ENCODE results near the gene ZNF618. TPM values are rescaled to one million over a fixed set of nuclear protein-coding genes. Genes with fewer than 3 reads are reported as not detected.
"Not testable (repeated sequence)": the region's sequence is repeated elsewhere in the genome, so short reads cannot be mapped to it uniquely, and the experiment has no call there.

The ZNF618 gene
- total RNA-seq, 4 donors from 2014 or later = 2.1 to 6.2 (median 4.1) TPM

DNA sequence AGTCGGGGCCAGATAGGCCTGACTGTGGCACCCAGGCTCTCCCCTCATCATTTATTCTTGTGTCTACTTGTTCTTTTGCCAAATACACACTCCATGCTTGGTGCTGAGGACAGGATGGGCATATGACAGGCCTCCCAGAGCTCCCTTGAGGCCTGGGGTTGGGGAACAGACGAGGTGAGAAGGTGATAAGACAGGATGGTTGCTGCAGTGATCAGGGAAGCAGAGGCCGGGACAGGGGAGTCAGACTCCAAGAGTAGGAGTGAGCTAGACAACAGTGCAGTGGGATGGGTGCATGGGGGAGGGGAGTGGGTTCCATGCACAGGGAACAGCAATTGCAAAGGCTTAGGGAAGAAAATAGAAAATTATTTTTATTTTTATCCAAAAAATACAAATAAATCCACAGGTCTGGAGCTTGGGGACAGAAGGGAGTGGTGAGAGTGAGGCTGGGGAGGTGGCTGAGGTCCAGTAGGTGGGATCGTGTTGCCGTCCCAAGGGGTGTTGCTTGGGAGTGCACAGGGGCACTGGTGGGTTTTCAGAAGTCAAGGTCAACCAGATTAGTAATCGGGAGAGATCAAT lies 205.4 kb downstream of the ZNF618 start:
- H3K27ac ChIP-seq = no peak overlapping the region
- H3K9me3 ChIP-seq = no peaks in the 10 kb centered on the region
- no peak for TF ChIP-seq POLR2A (IDR thresholded peaks at IDR 0.05)
- TF ChIP-seq, protein P1, sequence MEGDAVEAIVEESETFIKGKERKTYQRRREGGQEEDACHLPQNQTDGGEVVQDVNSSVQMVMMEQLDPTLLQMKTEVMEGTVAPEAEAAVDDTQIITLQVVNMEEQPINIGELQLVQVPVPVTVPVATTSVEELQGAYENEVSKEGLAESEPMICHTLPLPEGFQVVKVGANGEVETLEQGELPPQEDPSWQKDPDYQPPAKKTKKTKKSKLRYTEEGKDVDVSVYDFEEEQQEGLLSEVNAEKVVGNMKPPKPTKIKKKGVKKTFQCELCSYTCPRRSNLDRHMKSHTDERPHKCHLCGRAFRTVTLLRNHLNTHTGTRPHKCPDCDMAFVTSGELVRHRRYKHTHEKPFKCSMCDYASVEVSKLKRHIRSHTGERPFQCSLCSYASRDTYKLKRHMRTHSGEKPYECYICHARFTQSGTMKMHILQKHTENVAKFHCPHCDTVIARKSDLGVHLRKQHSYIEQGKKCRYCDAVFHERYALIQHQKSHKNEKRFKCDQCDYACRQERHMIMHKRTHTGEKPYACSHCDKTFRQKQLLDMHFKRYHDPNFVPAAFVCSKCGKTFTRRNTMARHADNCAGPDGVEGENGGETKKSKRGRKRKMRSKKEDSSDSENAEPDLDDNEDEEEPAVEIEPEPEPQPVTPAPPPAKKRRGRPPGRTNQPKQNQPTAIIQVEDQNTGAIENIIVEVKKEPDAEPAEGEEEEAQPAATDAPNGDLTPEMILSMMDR (IDR thresholded peaks at IDR 0.05) = no peak
- TF ChIP-seq EP300 (IDR thresholded peaks at IDR 0.05) = no peak
- no peak for TF ChIP-seq POLR2AphosphoS5 (IDR thresholded peaks at IDR 0.05)
- H3K4me1 ChIP-seq = peaks cover 0 to 24% (median 0%) of the 10 kb centered on the region in 3 donors
- H3K27me3 ChIP-seq = peaks cover 26% of the 10 kb centered on the region
- no peak overlapping the region for H3K4me3 ChIP-seq
- no peaks in the 10 kb centered on the region for H3K36me3 ChIP-seq
- WGBS, 2 donors (ENCODE audit: low coverage in 1 of 2) = 58 to 75% methylated on average over 4 to 5 of the region's 6 CpGs
- no peak for ATAC-seq

DNA sequence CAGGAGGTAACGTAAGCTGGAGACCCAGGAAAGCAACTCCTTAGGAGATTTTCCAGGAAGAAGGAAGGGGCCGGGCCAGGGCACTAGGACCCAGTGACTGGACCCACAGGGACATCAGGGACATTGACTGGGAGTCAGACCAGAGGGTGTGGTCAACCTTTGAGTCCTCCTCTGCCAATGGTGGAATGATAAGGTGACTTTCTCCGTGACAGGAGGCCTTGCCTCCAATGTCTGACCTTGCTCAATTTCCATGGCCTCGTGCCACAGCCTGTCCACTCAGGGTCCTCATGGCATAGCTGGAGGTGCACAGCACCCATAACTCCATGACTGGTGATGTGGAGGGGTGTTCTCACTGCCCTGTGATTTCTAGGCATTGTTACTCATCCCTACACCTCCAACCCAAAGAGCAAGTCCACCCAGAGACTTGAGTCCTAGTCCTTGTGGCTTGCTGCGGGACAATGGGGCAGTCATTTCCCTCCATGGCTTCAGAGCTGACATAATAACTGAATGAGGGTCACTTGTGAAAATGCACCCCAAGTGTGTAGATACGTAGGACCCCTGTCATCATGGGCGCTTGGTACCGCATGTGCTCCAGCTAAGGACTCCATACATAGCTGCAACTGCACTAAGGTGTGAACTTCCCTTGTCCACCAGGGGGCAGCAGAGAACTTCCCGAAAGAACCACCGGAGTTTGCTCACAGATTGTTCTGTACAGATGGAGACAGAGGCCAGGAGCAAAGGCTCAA lies 206.1 kb downstream of the ZNF618 start:
- Histone ChIP-seq H3K4me1 (peaks cover 0 to 24% (median 0%) of the 10 kb centered on the region in 3 donors), H3K4me3 (no peak overlapping the region), H3K9me3 (no peaks in the 10 kb centered on the region), H3K27me3 (peaks cover 19% of the 10 kb centered on the region), H3K36me3 (no peaks in the 10 kb centered on the region), H3K27ac (no peak overlapping the region)
- TF ChIP-seq, protein P1 (IDR thresholded peaks at IDR 0.05) = peak in 3 of 4 experiments; percentile 89 to 91 (median 90)
- TF ChIP-seq POLR2AphosphoS5 (IDR thresholded peaks at IDR 0.05) (no peak), POLR2A (IDR thresholded peaks at IDR 0.05) (no peak), EP300 (IDR thresholded peaks at IDR 0.05) (no peak)
- peak; percentile 84 for ATAC-seq
- 59 to 90% methylated on average over 2 to 6 of the region's 10 CpGs for WGBS, 2 donors (ENCODE audit: low coverage in 1 of 2)

DNA sequence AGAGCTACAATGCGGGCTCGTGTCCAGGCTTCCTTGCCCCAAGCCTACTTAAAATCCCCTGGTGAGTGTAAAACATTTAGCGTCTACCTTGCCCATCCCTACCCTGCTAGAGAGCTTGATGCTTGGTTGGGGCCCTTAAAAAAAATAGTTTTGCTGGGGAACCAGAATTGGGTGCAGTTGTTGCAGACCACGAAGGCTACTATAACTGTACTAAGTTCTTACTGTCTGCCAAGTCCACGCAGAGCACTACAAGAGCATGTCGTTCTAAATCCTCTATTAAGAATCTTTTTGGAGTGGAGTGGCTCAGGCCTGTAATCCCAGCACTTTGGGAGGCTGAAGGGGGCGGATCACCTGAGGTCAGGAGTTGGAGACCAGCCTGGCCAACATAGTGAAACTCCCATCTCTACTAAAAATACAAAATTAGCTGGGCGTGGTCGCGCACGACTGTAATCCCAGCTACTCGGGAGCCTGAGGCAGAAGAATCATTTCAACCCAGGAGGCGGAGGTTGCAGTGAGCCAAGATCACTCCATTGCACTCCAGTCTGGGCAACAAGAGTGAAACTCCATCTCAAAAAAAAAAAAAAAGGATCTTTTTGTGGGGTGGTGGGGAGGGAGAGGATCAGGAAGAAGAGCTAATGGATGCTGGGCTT lies 206.8 kb downstream of the ZNF618 start:
- TF ChIP-seq, protein P1 (IDR thresholded peaks at IDR 0.05) = peak in 1 of 4 experiments; percentile 13
- H3K27ac ChIP-seq, H3K36me3 ChIP-seq, H3K4me3 ChIP-seq, H3K9me3 ChIP-seq: not testable (repeated sequence)
- WGBS, 2 donors (ENCODE audit: low coverage in 1 of 2) = 21 to 53% methylated on average over 7 to 10 of the region's 13 CpGs
- Histone ChIP-seq H3K27me3 (peaks cover 12% of the 10 kb centered on the region), H3K4me1 (peaks cover 0 to 24% (median 0%) of the 10 kb centered on the region in 3 donors)
- ATAC-seq = peak; percentile 2

DNA sequence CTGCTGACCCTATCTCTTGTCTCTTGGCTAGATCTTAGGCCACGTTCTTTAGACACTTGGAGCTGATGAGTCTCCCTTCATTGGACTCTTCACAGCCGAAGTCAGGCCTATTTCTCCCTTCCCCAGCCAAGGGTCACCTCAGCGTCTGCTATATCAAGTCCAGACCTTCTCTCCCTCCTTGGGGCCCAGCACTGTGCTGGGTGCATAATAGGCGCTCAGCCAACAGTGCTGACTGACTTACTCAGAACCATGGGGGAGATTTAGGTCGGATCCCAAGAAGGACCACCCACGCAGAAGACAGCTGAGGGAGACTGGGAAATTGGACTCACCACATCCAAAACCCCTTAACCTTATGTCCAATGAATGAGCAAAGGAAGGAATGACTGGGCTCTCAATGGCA lies 207.6 kb downstream of the ZNF618 start:
- 80 to 92% methylated on average over 1 to 4 of the region's 6 CpGs for WGBS, 2 donors (ENCODE audit: low coverage in 1 of 2)
- Histone ChIP-seq H3K27ac (no peak overlapping the region), H3K36me3 (no peaks in the 10 kb centered on the region), H3K27me3 (peaks cover 5% of the 10 kb centered on the region), H3K4me1 (peaks cover 0 to 24% (median 0%) of the 10 kb centered on the region in 3 donors), H3K9me3 (no peaks in the 10 kb centered on the region), H3K4me3 (no peak overlapping the region)
- TF ChIP-seq EP300 (IDR thresholded peaks at IDR 0.05) (no peak), POLR2AphosphoS5 (IDR thresholded peaks at IDR 0.05) (no peak), POLR2A (IDR thresholded peaks at IDR 0.05) (no peak)
- TF ChIP-seq, protein P1 (IDR thresholded peaks at IDR 0.05) = no peak
- no peak for ATAC-seq
